K562 (cell line): ENCODE measurements around the gene MFF. TPM values are rescaled to one million over a fixed set of nuclear protein-coding genes. Genes with fewer than 3 reads are reported as not detected.

Source experiments
- ATAC-seq: fragments of 200-7000 bp; cut with Tn5 transposase; 3 replicates; pipeline ENCODE4 v1.9.1; 2020; ENCODE audit warnings: moderate library complexity
- BruUV-seq: library from RNA; stranded (reverse); fragments of 400-500 nt; replicated peaks from 2 replicates; lab custom pipeline; 2021; lab: Mats Ljungman, UMichigan
- CTCF ChIA-PET: fragments of 300-600 bp; formaldehyde crosslinking; extraction: SDS; loops from one replicate; lab custom pipeline; 2021; ENCODE audit warnings: low intra/inter-chr PET ratio; lab: Yijun Ruan, JAX
- POLR2A ChIA-PET: fragments of 300-600, 350-650 bp; sonication (Branson Sonifier 250); formaldehyde crosslinking; extraction: SDS; loops from one replicate; lab custom pipeline; 2021; ENCODE audit warnings: antibody characterized with exemption, inconsistent platforms; lab: Yijun Ruan, JAX
- DNase-seq, 4 experiments: peaks; one replicate each; pipeline versions ENCODE4 v3.0.0 to v3.0.0-alpha.2; 2011 to 2018; ENCODE audit warnings: low spot score in 3 of 4, mixed read lengths in 3 of 4; ENCODE audit errors: extremely low read depth in 1 of 4
- FAIRE-seq: peaks from 2 replicates; lab custom pipeline; 2011; peaks lifted over from hg19 to GRCh38; lab: Jason Lieb, UNC
- H2AFZ ChIP-seq: 2 replicates; pipeline ENCODE4 v1.6.0; 2011; ENCODE audit warnings: low read depth, low read length, control low read depth, inconsistent platforms
- H3K27ac ChIP-seq: fragments of 200-600 bp; 3 replicates; pipeline ENCODE4 v1.8.0; 2011; ENCODE audit warnings: low read depth, mild to moderate bottlenecking, control low read depth, inconsistent platforms, low read length, moderate library complexity, mixed read lengths; ENCODE audit errors: extremely low read depth
- H3K27me3 ChIP-seq, 2 experiments: fragments of 300-600 bp in 1 of 2; 2 replicates in 1 of 2; 3 replicates in 1 of 2; pipeline versions ENCODE4 v1.6.0 to v1.8.0; 2011; ENCODE audit warnings: inconsistent platforms in 2 of 2, low read length in 2 of 2, mild to moderate bottlenecking in 1 of 2, mixed read lengths in 1 of 2, moderate library complexity in 1 of 2; ENCODE audit not compliant: control insufficient read depth in 2 of 2, insufficient read depth in 2 of 2
- H3K36me3 ChIP-seq: fragments of 300-600 bp; 3 replicates; pipeline ENCODE4 v1.8.0; 2011; ENCODE audit warnings: mild to moderate bottlenecking, low read length, inconsistent platforms; ENCODE audit not compliant: control insufficient read depth, insufficient read depth
- H3K4me1 ChIP-seq, 2 experiments: fragments of 200-600 bp in 1 of 2; replicated peaks in 1 of 2; 2 replicates in 1 of 2; 3 replicates in 1 of 2; pipeline versions ENCODE4 v1.5.1 to v1.8.0; 2011; ENCODE audit warnings: inconsistent platforms in 2 of 2, low read length in 2 of 2, mild to moderate bottlenecking in 1 of 2, mixed read lengths in 1 of 2, moderate library complexity in 1 of 2; ENCODE audit not compliant: control insufficient read depth in 2 of 2, insufficient read depth in 2 of 2
- H3K4me2 ChIP-seq: 2 replicates; pipeline ENCODE4 v1.6.1; 2011; ENCODE audit warnings: low read length, control low read depth, inconsistent platforms, mixed read lengths; ENCODE audit not compliant: insufficient read depth
- H3K4me3 ChIP-seq: fragments of 200-600 bp; sonication (generic), shearing (Covaris generic); 2 replicates; pipeline ENCODE4 v1.5.1; 2016; ENCODE audit warnings: control low read depth, inconsistent platforms
- H3K79me2 ChIP-seq: fragments of 200-600 bp; 3 replicates; pipeline ENCODE4 v1.8.0; 2011; ENCODE audit warnings: low read length, inconsistent platforms; ENCODE audit not compliant: control insufficient read depth, insufficient read depth
- H3K9ac ChIP-seq, 2 experiments: 2 replicates each; pipeline versions ENCODE4 v1.6.0 to v1.6.1; 2011; ENCODE audit warnings: low read depth in 2 of 2, low read length in 2 of 2, control low read depth in 1 of 2, inconsistent platforms in 1 of 2, mild to moderate bottlenecking in 1 of 2, mixed read lengths in 1 of 2; ENCODE audit not compliant: insufficient read depth in 1 of 2
- H3K9me1 ChIP-seq: one replicate; pipeline ENCODE4 v1.6.0; 2011; ENCODE audit warnings: inconsistent platforms, mild to moderate bottlenecking, low read length, moderate library complexity; ENCODE audit not compliant: control insufficient read depth, insufficient read depth
- H3K9me3 ChIP-seq: replicated peaks from 2 replicates; pipeline ENCODE4 v1.5.1; 2011; ENCODE audit warnings: low read depth, low read length, inconsistent platforms; ENCODE audit not compliant: control insufficient read depth, insufficient read depth
- H4K20me1 ChIP-seq: replicated peaks from 2 replicates; pipeline ENCODE4 v1.6.1; 2011; ENCODE audit warnings: low read length, inconsistent platforms, mixed read lengths; ENCODE audit not compliant: control insufficient read depth, insufficient read depth
- ARID1B ChIP-seq: fragments of 450-650 bp; IDR thresholded peaks from 2 replicates; pipeline ENCODE4 v1.6.1; 2016; ENCODE audit warnings: antibody characterized with exemption, mild to moderate bottlenecking, inconsistent platforms
- ATF1 ChIP-seq, 2 experiments: fragments of 450-650 bp in 1 of 2; IDR thresholded peaks; 2 replicates each; pipeline ENCODE4 v1.6.1; 2016; ENCODE audit warnings: missing compliant biosample characterization in 1 of 2, missing genetic modification characterization in 1 of 2
- DACH1 ChIP-seq: fragments of 450-650 bp; IDR thresholded peaks from 2 replicates; pipeline ENCODE4 v1.6.1; 2018; ENCODE audit not compliant: partially characterized antibody
- FOXM1 ChIP-seq, 2 experiments: fragments of 450-650 bp in 1 of 2; sonication (generic) in 1 of 2; formaldehyde crosslinking in 1 of 2; IDR thresholded peaks; 2 replicates each; pipeline versions ENCODE4 v1.6.1 to v1.9.0; 2017 to 2022; ENCODE audit warnings: low read depth in 2 of 2, mild to moderate bottlenecking in 2 of 2, missing genetic modification reagents in 1 of 2, moderate library complexity in 1 of 2
- KAT8 ChIP-seq: fragments of 450-650 bp; IDR thresholded peaks from 2 replicates; pipeline ENCODE4 v1.6.1; 2016; ENCODE audit warnings: low read depth, mild to moderate bottlenecking
- PHF21A ChIP-seq: fragments of 450-650 bp; IDR thresholded peaks from 2 replicates; pipeline ENCODE4 v1.6.1; 2017; ENCODE audit warnings: low read depth, borderline replicate concordance
- POLR2H ChIP-seq: IDR thresholded peaks from 2 replicates; pipeline ENCODE4 v1.6.1; 2016; ENCODE audit warnings: missing genetic modification characterization, low read depth, mild to moderate bottlenecking, control low read depth, missing compliant biosample characterization, moderate library complexity
- RBM25 ChIP-seq: fragments of 200-400 bp; formaldehyde crosslinking; IDR thresholded peaks from 2 replicates; pipeline ENCODE4 v1.6.1; 2018; ENCODE audit warnings: low read length, low read depth, moderate library complexity; ENCODE audit not compliant: severe bottlenecking
- ZNF124 ChIP-seq: sonication (generic); formaldehyde crosslinking; IDR thresholded peaks from 2 replicates; pipeline ENCODE4 v1.8.1; 2022; ENCODE audit warnings: missing genetic modification reagents
- ZNF165 ChIP-seq: fragments of 250-450 bp; sonication (Bioruptor Pico); IDR thresholded peaks from 2 replicates; pipeline ENCODE4 v1.4.0; 2020; ENCODE audit warnings: borderline replicate concordance
- ZNF253 ChIP-seq: fragments of 250-450 bp; sonication (Bioruptor Pico); conservative IDR thresholded peaks from 2 replicates; pipeline ENCODE4 v1.6.1; 2021; ENCODE audit warnings: mild to moderate bottlenecking
- ZNF507 ChIP-seq: conservative IDR thresholded peaks from 2 replicates; pipeline ENCODE4 v1.6.1; 2017; ENCODE audit warnings: missing genetic modification characterization, missing compliant biosample characterization
- ZNF696 ChIP-seq: fragments of 250-450 bp; sonication (Bioruptor Pico); conservative IDR thresholded peaks from 2 replicates; pipeline ENCODE4 v1.4.0; 2020; ENCODE audit warnings: mild to moderate bottlenecking, moderate library complexity
- WGBS: fragments of 100-300 bp; shearing (Covaris generic); methylation state at CpG from one replicate; pipeline ENCODE4 v1.1.6; 2016; ENCODE audit warnings: low coverage, mixed read lengths; ENCODE audit not compliant: insufficient coverage; ENCODE audit errors: missing lambda C conversion rate; 5-methylcytosine and 5-hydroxymethylcytosine counted together
- in situ Hi-C: fragments of 300-500 bp; cut with MboI; formaldehyde crosslinking; loops from 4 replicates; pipeline ENCODE4 v1.15.0; 2018; ENCODE audit warnings: inconsistent platforms, mixed read lengths
- intact Hi-C: fragments of 100-400 bp; cut with micrococcal nuclease; formaldehyde crosslinking; loops from 2 replicates; pipeline ENCODE4 v1.14.2; 2022
- polyA plus RNA-seq, 8 experiments: library from polyadenylated mRNA; depleted of rRNA in 4 of 8; stranded (reverse) in 5 of 8; unstranded in 3 of 8; fragments of >200 nt; fragmentation: Nextera tagmentation in 2 of 8; fragmentation: Illumina TruSeq in 1 of 8; extraction: Ambion mirVana in 2 of 8; extraction: Trizol in 1 of 8; gene quantifications; 2 replicates each; pipeline versions ENCODE4 v1.2.1 to v1.2.3, GENCODE V29; 2011 to 2014; ENCODE audit warnings: inconsistent platforms in 1 of 8, missing spikeins in 1 of 8
- total RNA-seq, 7 experiments: library from RNA; depleted of rRNA in 6 of 7; stranded (reverse); fragments of >200 nt in 6 of 7; fragmentation: Illumina TruSeq in 2 of 7; extraction: Trizol in 2 of 7; gene quantifications; 2 replicates each; pipeline versions ENCODE4 v1.2.1 to v1.2.3, GENCODE V29; 2011 to 2021; ENCODE audit warnings: low replicate concordance in 1 of 7
- TF ChIP-seq, protein P1 (sequence below): fragments of 450-650 bp; IDR thresholded peaks from 2 replicates; pipeline ENCODE4 v1.6.1; 2016; ENCODE audit warnings: mild to moderate bottlenecking
- TF ChIP-seq, protein P2 (sequence below), 2 experiments: fragments of 450-650 bp in 1 of 2; sonication (generic) in 1 of 2; formaldehyde crosslinking; conservative IDR thresholded peaks; 2 replicates each; pipeline versions ENCODE4 v1.4.0 to v1.8.1; 2020 to 2022; ENCODE audit warnings: mild to moderate bottlenecking in 1 of 2, missing genetic modification reagents in 1 of 2
- TF ChIP-seq, protein P3 (sequence below): fragments of 250-450 bp; sonication (Bioruptor Pico); IDR thresholded peaks from 2 replicates; pipeline ENCODE4 v1.5.0; 2020; ENCODE audit warnings: mild to moderate bottlenecking

The MFF gene
- total and polyA plus RNA-seq, 9 of the 15 experiments (the other 6 are each of a cell fraction or from before 2014, with no cell fraction given), result 9.4 to 75.4 (median 55.7) TPM

DNA sequence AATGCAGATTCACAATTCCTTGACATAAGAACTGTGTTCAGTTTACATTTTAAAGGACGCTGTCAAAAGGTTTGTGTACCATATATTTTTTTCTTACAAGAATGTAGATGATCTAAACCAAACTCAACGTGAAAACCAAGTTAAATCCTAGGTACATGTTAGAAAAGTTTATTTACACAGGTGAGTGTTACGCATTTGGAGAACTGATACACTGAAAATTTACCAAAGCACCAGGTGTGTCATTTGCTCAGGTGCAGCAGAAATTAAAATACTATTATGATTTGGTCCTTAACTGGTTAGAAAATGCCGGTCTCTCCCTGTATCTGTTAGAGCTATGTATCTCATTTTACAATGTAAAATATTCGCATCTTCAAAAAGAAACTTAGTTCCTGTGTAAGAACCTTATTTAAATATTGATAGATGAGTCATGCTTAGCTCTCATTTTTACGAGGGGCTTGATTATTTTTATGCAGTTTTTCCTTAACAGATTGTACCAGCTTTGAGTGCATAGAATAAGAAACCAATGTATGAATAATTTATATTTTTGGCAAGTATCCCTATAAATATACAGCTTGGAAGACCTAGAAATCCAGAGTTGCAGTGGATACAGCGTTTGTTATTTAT, 25.1 kb downstream of the MFF start (continued):
- TF ChIP-seq, protein P1, sequence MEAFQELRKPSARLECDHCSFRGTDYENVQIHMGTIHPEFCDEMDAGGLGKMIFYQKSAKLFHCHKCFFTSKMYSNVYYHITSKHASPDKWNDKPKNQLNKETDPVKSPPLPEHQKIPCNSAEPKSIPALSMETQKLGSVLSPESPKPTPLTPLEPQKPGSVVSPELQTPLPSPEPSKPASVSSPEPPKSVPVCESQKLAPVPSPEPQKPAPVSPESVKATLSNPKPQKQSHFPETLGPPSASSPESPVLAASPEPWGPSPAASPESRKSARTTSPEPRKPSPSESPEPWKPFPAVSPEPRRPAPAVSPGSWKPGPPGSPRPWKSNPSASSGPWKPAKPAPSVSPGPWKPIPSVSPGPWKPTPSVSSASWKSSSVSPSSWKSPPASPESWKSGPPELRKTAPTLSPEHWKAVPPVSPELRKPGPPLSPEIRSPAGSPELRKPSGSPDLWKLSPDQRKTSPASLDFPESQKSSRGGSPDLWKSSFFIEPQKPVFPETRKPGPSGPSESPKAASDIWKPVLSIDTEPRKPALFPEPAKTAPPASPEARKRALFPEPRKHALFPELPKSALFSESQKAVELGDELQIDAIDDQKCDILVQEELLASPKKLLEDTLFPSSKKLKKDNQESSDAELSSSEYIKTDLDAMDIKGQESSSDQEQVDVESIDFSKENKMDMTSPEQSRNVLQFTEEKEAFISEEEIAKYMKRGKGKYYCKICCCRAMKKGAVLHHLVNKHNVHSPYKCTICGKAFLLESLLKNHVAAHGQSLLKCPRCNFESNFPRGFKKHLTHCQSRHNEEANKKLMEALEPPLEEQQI, result no peak
- TF ChIP-seq, protein P2, sequence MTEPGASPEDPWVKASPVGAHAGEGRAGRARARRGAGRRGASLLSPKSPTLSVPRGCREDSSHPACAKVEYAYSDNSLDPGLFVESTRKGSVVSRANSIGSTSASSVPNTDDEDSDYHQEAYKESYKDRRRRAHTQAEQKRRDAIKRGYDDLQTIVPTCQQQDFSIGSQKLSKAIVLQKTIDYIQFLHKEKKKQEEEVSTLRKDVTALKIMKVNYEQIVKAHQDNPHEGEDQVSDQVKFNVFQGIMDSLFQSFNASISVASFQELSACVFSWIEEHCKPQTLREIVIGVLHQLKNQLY (CRISPR knock-in tag; conservative IDR thresholded peaks at IDR 0.05), result no peak
- TF ChIP-seq FOXM1 (IDR thresholded peaks at IDR 0.05; ENCODE audit: low read depth), result no peak
- no peak for TF ChIP-seq FOXM1 (CRISPR knock-in tag; IDR thresholded peaks at IDR 0.05; ENCODE audit: low read depth)

DNA sequence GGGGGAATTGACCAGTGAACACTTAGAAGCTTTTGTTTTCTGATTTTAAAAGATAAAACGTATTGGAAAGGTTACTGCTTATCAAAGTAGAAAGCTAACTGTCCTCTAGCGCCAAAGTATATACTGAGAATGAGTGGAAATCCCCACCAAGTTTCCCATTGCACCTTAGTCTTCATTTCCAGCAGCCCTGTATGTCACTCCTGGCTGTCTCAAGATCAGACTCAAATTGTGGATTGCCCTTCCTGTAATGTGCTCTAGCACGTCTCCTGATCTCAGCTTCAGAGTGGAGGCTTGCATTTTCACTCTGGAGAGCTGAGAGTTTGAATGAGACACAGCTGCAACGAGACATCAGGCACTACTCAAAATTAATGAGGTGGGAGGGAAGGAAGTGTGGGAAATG, 26.6 kb downstream of the MFF start:
- BruUV-seq, result no TSS peak
- intact Hi-C loops (no loop called here), in situ Hi-C loops (no loop called here)
- Histone ChIP-seq H3K9me3 (no peaks in the 10 kb centered on the region), H3K4me3 (no peak overlapping the region), H3K4me1 (no peaks in the 10 kb centered on the region), H2AFZ (no peak overlapping the region), H3K27ac (no peak overlapping the region), H3K36me3 (peaks cover 30% of the 10 kb centered on the region; the same call in 2 of the 3 replicates), H3K27me3 (no peaks in the 10 kb centered on the region), H3K9me1 (no peaks in the 10 kb centered on the region), H3K79me2 (no peaks in the 10 kb centered on the region), H3K4me2 (no peak overlapping the region), H4K20me1 (no peaks in the 10 kb centered on the region), H3K9ac (no peak overlapping the region)
- ChIA-PET POLR2A (no interaction called here), CTCF (no interaction called here)
- TF ChIP-seq KAT8 (no peak), POLR2H (tag) (no peak), ZNF165 (CRISPR knock-in tag) (no peak), RBM25 (no peak), ZNF507 (tag) (no peak), ZNF124 (CRISPR knock-in tag) (no peak), PHF21A (no peak), ATF1 (CRISPR knock-in tag; IDR thresholded peaks at IDR 0.05) (no peak), ATF1 (tag; IDR thresholded peaks at IDR 0.05) (no peak), DACH1 (no peak), ARID1B (no peak), ZNF253 (CRISPR knock-in tag) (no peak), ZNF696 (no peak)
- TF ChIP-seq, protein P3, sequence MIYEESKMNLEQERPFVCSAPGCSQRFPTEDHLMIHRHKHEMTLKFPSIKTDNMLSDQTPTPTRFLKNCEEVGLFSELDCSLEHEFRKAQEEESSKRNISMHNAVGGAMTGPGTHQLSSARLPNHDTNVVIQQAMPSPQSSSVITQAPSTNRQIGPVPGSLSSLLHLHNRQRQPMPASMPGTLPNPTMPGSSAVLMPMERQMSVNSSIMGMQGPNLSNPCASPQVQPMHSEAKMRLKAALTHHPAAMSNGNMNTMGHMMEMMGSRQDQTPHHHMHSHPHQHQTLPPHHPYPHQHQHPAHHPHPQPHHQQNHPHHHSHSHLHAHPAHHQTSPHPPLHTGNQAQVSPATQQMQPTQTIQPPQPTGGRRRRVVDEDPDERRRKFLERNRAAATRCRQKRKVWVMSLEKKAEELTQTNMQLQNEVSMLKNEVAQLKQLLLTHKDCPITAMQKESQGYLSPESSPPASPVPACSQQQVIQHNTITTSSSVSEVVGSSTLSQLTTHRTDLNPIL (CRISPR knock-in tag), result no peak
- WGBS, result 42% methylated on average over 4 of the region's 4 CpGs
- no peak for DNase-seq
- FAIRE-seq, result no peak
- ATAC-seq, result no peak
